ENCODE measurements around the gene MRPS35. TPM values are rescaled to one million over a fixed set of nuclear protein-coding genes. Genes with fewer than 3 reads are reported as not detected.

MRPS35 gene
- total and polyA plus RNA-seq, 2 experiments from 2014 or later = 58.1 to 58.7 TPM

- TF ChIP-seq REST (IDR thresholded peaks at IDR 0.05; ENCODE audit: unreplicated experiment) = no peak
- no peak for TF ChIP-seq STAT1 (IDR thresholded peaks at IDR 0.05; ENCODE audit: unreplicated experiment)
- TF ChIP-seq EZH2phosphoT487 (IDR thresholded peaks at IDR 0.05; ENCODE audit: unreplicated experiment) = no peak
- TF ChIP-seq ZNF114 (CRISPR knock-in tag; IDR thresholded peaks at IDR 0.05) = no peak
- no peak for TF ChIP-seq ETS1 (IDR thresholded peaks at IDR 0.05)
- no peak for TF ChIP-seq CTCF (conservative IDR thresholded peaks at IDR 0.05; ENCODE audit: low read depth in 2 of 2)
- TF ChIP-seq CREB1 (CRISPR knock-in tag; IDR thresholded peaks at IDR 0.05; ENCODE audit: low read depth) = no peak
- no peak for TF ChIP-seq ZNF331 (CRISPR knock-in tag; IDR thresholded peaks at IDR 0.05; ENCODE audit: low read depth)
- TF ChIP-seq POLR2AphosphoS5 (IDR thresholded peaks at IDR 0.05; ENCODE audit: low read depth) = no peak
- TF ChIP-seq EZH2 (IDR thresholded peaks at IDR 0.05; ENCODE audit: low read depth, unreplicated experiment) = no peak
Observed at GRCh38 chr12:27711317-27711682, 668 bp downstream of the MRPS35 start (continued).

- Histone ChIP-seq H3K27me3 (ENCODE audit: insufficient read depth) (no peaks in the 10 kb centered on the region), H4K20me1 (replicated peaks; ENCODE audit: insufficient read depth) (no peaks in the 10 kb centered on the region; the same call in none of the 2 replicates), H3K4me1 (ENCODE audit: insufficient read depth) (peaks cover 11% of the 10 kb centered on the region), H3K36me3 (ENCODE audit: insufficient read depth) (peaks cover 11% of the 10 kb centered on the region; the same call in 1 of the 2 replicates), H3K27ac (ENCODE audit: low read depth) (no peak overlapping the region), H2AFZ (no peak overlapping the region), H3K79me2 (replicated peaks; ENCODE audit: insufficient read depth) (peaks cover 51% of the 10 kb centered on the region), H3K4me2 (peak overlapping the region; percentile 92), H3F3A (replicated peaks; ENCODE audit: low read depth) (no peaks in the 10 kb centered on the region), H3K4me3 (peak overlapping the region; percentile 82), H3K9me2 (ENCODE audit: insufficient read depth) (no peaks in the 10 kb centered on the region)
- DNase-seq (ENCODE audit: low spot score) (no peak), ATAC-seq (no peak)
- Mint-ChIP-seq H3K27ac (no peak overlapping the region), H3K27me3 (ENCODE audit: insufficient read depth, low read depth, poor library complexity) (peaks cover 6% of the 10 kb centered on the region), H3K36me3 (ENCODE audit: low read depth) (peaks cover 21% of the 10 kb centered on the region), H3K4me1 (peaks cover 13% of the 10 kb centered on the region), H3K9me3 (no peaks in the 10 kb centered on the region), H3K4me3 (peak overlapping the region; percentile 89)
- TF ChIP-seq ETS1 (IDR thresholded peaks at IDR 0.05) (no peak), CREB1 (CRISPR knock-in tag; IDR thresholded peaks at IDR 0.05; ENCODE audit: low read depth) (no peak), JUNB (IDR thresholded peaks at IDR 0.05; ENCODE audit: unreplicated experiment) (no peak), CTCF (conservative IDR thresholded peaks at IDR 0.05; ENCODE audit: low read depth in 2 of 2) (no peak), NANOG (IDR thresholded peaks at IDR 0.05; ENCODE audit: borderline replicate concordance) (no peak), STAT1 (IDR thresholded peaks at IDR 0.05; ENCODE audit: unreplicated experiment) (no peak), ZNF331 (CRISPR knock-in tag; IDR thresholded peaks at IDR 0.05; ENCODE audit: low read depth) (no peak), REST (IDR thresholded peaks at IDR 0.05; ENCODE audit: unreplicated experiment) (no peak)
Observed at GRCh38 chr12:27711967-27712366, 1.3 kb downstream of the MRPS35 start.
